ENCODE results near the gene CCDC85A.

DNA sequence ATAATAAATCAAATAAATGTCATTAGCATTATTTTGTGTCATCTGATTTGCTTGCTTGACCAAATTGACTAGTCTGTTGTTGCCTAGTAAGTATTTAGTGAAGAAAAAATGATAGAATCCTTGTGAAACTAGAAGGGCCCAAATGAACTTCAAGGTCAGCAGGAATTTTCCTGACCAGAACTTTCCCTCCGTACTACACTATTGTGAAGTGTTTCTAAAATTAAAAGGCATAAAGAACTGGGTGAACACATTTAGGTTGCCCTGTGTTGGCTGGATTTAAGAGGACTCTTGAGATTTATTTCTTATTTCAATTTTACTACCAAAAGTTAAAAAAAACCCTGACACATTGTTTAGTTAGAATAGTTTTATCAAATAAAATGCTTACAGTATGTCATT, 142.6 kb downstream of the CCDC85A start:
- TF ChIP-seq POLR2A (IDR thresholded peaks at IDR 0.05; ENCODE audit: low read depth, low read length): no peak
- no peak for TF ChIP-seq CTCF (conservative IDR thresholded peaks at IDR 0.05; ENCODE audit: low read depth, low read length)
- TF ChIP-seq BHLHE40 (IDR thresholded peaks at IDR 0.05; ENCODE audit: low read depth, low read length): no peak
- TF ChIP-seq, protein P1, sequence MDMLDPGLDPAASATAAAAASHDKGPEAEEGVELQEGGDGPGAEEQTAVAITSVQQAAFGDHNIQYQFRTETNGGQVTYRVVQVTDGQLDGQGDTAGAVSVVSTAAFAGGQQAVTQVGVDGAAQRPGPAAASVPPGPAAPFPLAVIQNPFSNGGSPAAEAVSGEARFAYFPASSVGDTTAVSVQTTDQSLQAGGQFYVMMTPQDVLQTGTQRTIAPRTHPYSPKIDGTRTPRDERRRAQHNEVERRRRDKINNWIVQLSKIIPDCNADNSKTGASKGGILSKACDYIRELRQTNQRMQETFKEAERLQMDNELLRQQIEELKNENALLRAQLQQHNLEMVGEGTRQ (IDR thresholded peaks at IDR 0.05; ENCODE audit: low read depth, low read length): no peak

Measured in IMR-90 (cell line).